Liver (tissue), 9 donors: ENCODE results near the gene SAMD4A. TPM values are rescaled to one million over a fixed set of nuclear protein-coding genes. Genes with fewer than 3 reads are reported as not detected.

Source experiments
- DNase-seq: peaks from one replicate; pipeline ENCODE4 v3.0.0-alpha.2; 2017; ENCODE audit warnings: low spot score
- H3K27ac ChIP-seq, 2 donors: one replicate each; pipeline ENCODE4 v1.7.0; 2013; ENCODE audit warnings: inconsistent platforms in 2 of 2, low read length in 2 of 2, control low read depth in 1 of 2, low read depth in 1 of 2, mild to moderate bottlenecking in 1 of 2
- H3K27me3 ChIP-seq, 4 donors: one replicate each; pipeline versions ENCODE4 v1.6.1 to v1.7.0; 2013; ENCODE audit warnings: low read length in 3 of 4, inconsistent platforms in 1 of 4, mild to moderate bottlenecking in 1 of 4, moderate library complexity in 1 of 4; ENCODE audit not compliant: control insufficient read depth in 4 of 4, insufficient read depth in 4 of 4
- H3K36me3 ChIP-seq, 4 donors: one replicate each; pipeline versions ENCODE4 v1.6.1 to v1.7.0; 2013; ENCODE audit warnings: low read length in 3 of 4, mild to moderate bottlenecking in 3 of 4, low read depth in 1 of 4, moderate library complexity in 1 of 4; ENCODE audit not compliant: control insufficient read depth in 4 of 4, insufficient read depth in 3 of 4
- H3K4me1 ChIP-seq, 4 donors: one replicate each; pipeline versions ENCODE4 v1.6.1 to v1.7.0; 2013; ENCODE audit warnings: low read length in 3 of 4, mild to moderate bottlenecking in 3 of 4, moderate library complexity in 1 of 4; ENCODE audit not compliant: control insufficient read depth in 4 of 4, insufficient read depth in 4 of 4
- H3K4me3 ChIP-seq, 3 donors: one replicate each; pipeline versions ENCODE4 v1.6.1 to v1.7.0; 2013; ENCODE audit warnings: low read length in 3 of 3, control low read depth in 1 of 3, low read depth in 1 of 3, mild to moderate bottlenecking in 1 of 3
- H3K9ac ChIP-seq, 2 donors: one replicate each; pipeline ENCODE4 v1.7.0; 2013; ENCODE audit warnings: low read length in 2 of 2, mild to moderate bottlenecking in 2 of 2, moderate library complexity in 2 of 2, control low read depth in 1 of 2, low read depth in 1 of 2
- H3K9me3 ChIP-seq, 4 donors: one replicate each; pipeline versions ENCODE4 v1.6.1 to v1.7.0; 2013; ENCODE audit warnings: low read length in 3 of 4; ENCODE audit not compliant: control insufficient read depth in 4 of 4
- ATF3 ChIP-seq: IDR thresholded peaks from 2 replicates; pipeline ENCODE4 v1.6.1; 2016; ENCODE audit warnings: antibody characterized with exemption
- FOXA1 ChIP-seq: IDR thresholded peaks from 2 replicates; pipeline ENCODE4 v1.6.1; 2016; ENCODE audit warnings: antibody characterized with exemption
- FOXA2 ChIP-seq: IDR thresholded peaks from 2 replicates; pipeline ENCODE4 v1.6.1; 2016; ENCODE audit warnings: antibody characterized with exemption
- GABPA ChIP-seq, 2 donors: IDR thresholded peaks in 1 of 2; conservative IDR thresholded peaks in 1 of 2; 2 replicates each; pipeline ENCODE4 v1.6.1; 2016; ENCODE audit warnings: antibody characterized with exemption in 2 of 2, mild to moderate bottlenecking in 1 of 2, moderate library complexity in 1 of 2
- HNF4A ChIP-seq, 2 donors: conservative IDR thresholded peaks; 2 replicates each; pipeline ENCODE4 v1.6.1; 2016; ENCODE audit warnings: antibody characterized with exemption in 2 of 2, mild to moderate bottlenecking in 2 of 2
- HNF4G ChIP-seq: IDR thresholded peaks from 2 replicates; pipeline ENCODE4 v1.6.1; 2016; ENCODE audit warnings: antibody characterized with exemption
- JUND ChIP-seq, 2 donors: IDR thresholded peaks; 2 replicates each; pipeline ENCODE4 v1.6.1; 2016; ENCODE audit warnings: antibody characterized with exemption in 2 of 2
- MAX ChIP-seq: IDR thresholded peaks from 2 replicates; pipeline ENCODE4 v1.6.1; 2016; ENCODE audit warnings: antibody characterized with exemption
- RXRA ChIP-seq, 2 donors: IDR thresholded peaks; 2 replicates each; pipeline ENCODE4 v1.6.1; 2017 to 2018; ENCODE audit warnings: antibody characterized with exemption in 2 of 2, mild to moderate bottlenecking in 1 of 2
- SP1 ChIP-seq: IDR thresholded peaks from 2 replicates; pipeline ENCODE4 v1.6.1; 2018; ENCODE audit warnings: antibody characterized with exemption, mild to moderate bottlenecking
- TAF1 ChIP-seq: conservative IDR thresholded peaks from 2 replicates; pipeline ENCODE4 v1.6.1; 2016; ENCODE audit warnings: antibody characterized with exemption, mild to moderate bottlenecking
- YY1 ChIP-seq: IDR thresholded peaks from 2 replicates; pipeline ENCODE4 v1.6.1; 2016; ENCODE audit warnings: antibody characterized with exemption, mild to moderate bottlenecking
- ZBTB33 ChIP-seq: IDR thresholded peaks from 2 replicates; pipeline ENCODE4 v1.6.1; 2016; ENCODE audit warnings: antibody characterized with exemption
- WGBS: extraction: QIAGEN DNeasy Blood & Tissue Kit; methylation state at CpG from one replicate; pipeline ENCODE4 v1.1.7; 2013; 5-methylcytosine and 5-hydroxymethylcytosine counted together
- polyA plus RNA-seq, 2 donors: library from polyadenylated mRNA; stranded (reverse) in 1 of 2; unstranded in 1 of 2; fragments of 200-250 nt in 1 of 2; fragments of >200 nt in 1 of 2; fragmentation: Nextera tagmentation in 1 of 2; extraction: Ambion mirVana in 1 of 2; gene quantifications; one replicate each; pipeline versions ENCODE4 v1.2.1 to v1.2.3, GENCODE V29; 2013 to 2015
- total RNA-seq, 2 donors: library from RNA; depleted of rRNA; stranded (reverse); fragments of >200 nt; gene quantifications; one replicate each; pipeline ENCODE4 v1.2.3, GENCODE V29; 2014
- donor health status: healthy.
- donor health status: healthy.
- donor health status: healthy.
- donor health status: healthy.
- donor health status: healthy.

Gene SAMD4A
- total and polyA plus RNA-seq, 4 donors, result 4.3 to 17.8 (median 8.1) TPM

- Histone ChIP-seq H3K4me3 (no peak overlapping the region), H3K27ac (no peak overlapping the region), H3K4me1 (peaks cover 0 to 3% (median 1%) of the 10 kb centered on the region in 4 donors), H3K9ac (no peak overlapping the region), H3K36me3 (peaks cover 0 to 3% (median 0%) of the 10 kb centered on the region in 4 donors), H3K27me3 (no peaks in the 10 kb centered on the region), H3K9me3 (no peaks in the 10 kb centered on the region)
- no peak for DNase-seq
- 94% methylated on average over 4 of the region's 4 CpGs for WGBS
- TF ChIP-seq RXRA (IDR thresholded peaks at IDR 0.05) (no peak), FOXA2 (no peak)
Observed at GRCh38 chr14:54667026-54667744, 100.3 kb downstream of the SAMD4A start.

- Histone ChIP-seq H3K27me3 (no peaks in the 10 kb centered on the region), H3K9ac (no peak overlapping the region), H3K27ac (no peak overlapping the region), H3K4me1 (peaks cover 0 to under 1% (median 0%) of the 10 kb centered on the region in 4 donors), H3K4me3 (no peak overlapping the region), H3K9me3 (no peaks in the 10 kb centered on the region), H3K36me3 (peaks cover 0 to 3% (median 0%) of the 10 kb centered on the region in 4 donors)
- TF ChIP-seq JUND (IDR thresholded peaks at IDR 0.05) (no peak), FOXA2 (no peak), ATF3 (no peak), MAX (no peak), RXRA (IDR thresholded peaks at IDR 0.05) (no peak), HNF4G (no peak), GABPA (IDR thresholded peaks at IDR 0.05 in 1 of 2, conservative IDR thresholded peaks at IDR 0.05 in 1 of 2) (no peak), ZBTB33 (no peak), HNF4A (conservative IDR thresholded peaks at IDR 0.05) (no peak)
- DNase-seq, result no peak
- 94% methylated on average over 8 of the region's 8 CpGs for WGBS
Observed at GRCh38 chr14:54667764-54668163, 100.8 kb downstream of the SAMD4A start.

GRCh38 chr14:54669721-54670561 lies 103.0 kb downstream of the SAMD4A start:
- H3K9me3 ChIP-seq, result no peaks in the 10 kb centered on the region
- no peaks in the 10 kb centered on the region for H3K4me1 ChIP-seq
- H3K4me3 ChIP-seq, result no peak overlapping the region
- no peak for DNase-seq
- 85% methylated on average over 20 of the region's 20 CpGs for WGBS
- no peak overlapping the region for H3K9ac ChIP-seq
- H3K27me3 ChIP-seq, result no peaks in the 10 kb centered on the region
- H3K36me3 ChIP-seq, result peaks cover 0 to 3% (median 0%) of the 10 kb centered on the region in 4 donors
- no peak overlapping the region for H3K27ac ChIP-seq
- TF ChIP-seq FOXA1, result no peak
- TF ChIP-seq FOXA2, result no peak
- TF ChIP-seq YY1, result no peak
- TF ChIP-seq SP1, result no peak
- TF ChIP-seq TAF1, result no peak
- no peak for TF ChIP-seq JUND (IDR thresholded peaks at IDR 0.05)
- TF ChIP-seq RXRA (IDR thresholded peaks at IDR 0.05), result no peak
- no peak for TF ChIP-seq GABPA (IDR thresholded peaks at IDR 0.05 in 1 of 2, conservative IDR thresholded peaks at IDR 0.05 in 1 of 2)
